ENCODE measurements around the gene ZNF322. TPM values are rescaled to one million over a fixed set of nuclear protein-coding genes. Genes with fewer than 3 reads are reported as not detected.

ZNF322 gene
- total and polyA plus RNA-seq, 10 donors = 6.1 to 25.9 (median 20.3) TPM

- 34 to 48% (median 37%) methylated on average over 20 of the region's 20 CpGs for WGBS, 5 donors
- no peak overlapping the region for H3K27ac ChIP-seq
- no peak for TF ChIP-seq POLR2AphosphoS5 (IDR thresholded peaks at IDR 0.05)
- TF ChIP-seq POLR2A (IDR thresholded peaks at IDR 0.05) = no peak
- TF ChIP-seq, protein P1, sequence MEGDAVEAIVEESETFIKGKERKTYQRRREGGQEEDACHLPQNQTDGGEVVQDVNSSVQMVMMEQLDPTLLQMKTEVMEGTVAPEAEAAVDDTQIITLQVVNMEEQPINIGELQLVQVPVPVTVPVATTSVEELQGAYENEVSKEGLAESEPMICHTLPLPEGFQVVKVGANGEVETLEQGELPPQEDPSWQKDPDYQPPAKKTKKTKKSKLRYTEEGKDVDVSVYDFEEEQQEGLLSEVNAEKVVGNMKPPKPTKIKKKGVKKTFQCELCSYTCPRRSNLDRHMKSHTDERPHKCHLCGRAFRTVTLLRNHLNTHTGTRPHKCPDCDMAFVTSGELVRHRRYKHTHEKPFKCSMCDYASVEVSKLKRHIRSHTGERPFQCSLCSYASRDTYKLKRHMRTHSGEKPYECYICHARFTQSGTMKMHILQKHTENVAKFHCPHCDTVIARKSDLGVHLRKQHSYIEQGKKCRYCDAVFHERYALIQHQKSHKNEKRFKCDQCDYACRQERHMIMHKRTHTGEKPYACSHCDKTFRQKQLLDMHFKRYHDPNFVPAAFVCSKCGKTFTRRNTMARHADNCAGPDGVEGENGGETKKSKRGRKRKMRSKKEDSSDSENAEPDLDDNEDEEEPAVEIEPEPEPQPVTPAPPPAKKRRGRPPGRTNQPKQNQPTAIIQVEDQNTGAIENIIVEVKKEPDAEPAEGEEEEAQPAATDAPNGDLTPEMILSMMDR (IDR thresholded peaks at IDR 0.05 in 8 of 11, conservative IDR thresholded peaks at IDR 0.05 in 3 of 11) = no peak
- H3K27me3 ChIP-seq (replicated peaks in 1 of 7) = peaks cover 0 to 55% (median 19%) of the 10 kb centered on the region in 7 donors
- DNase-seq = no peak
- no peak overlapping the region for H3K4me3 ChIP-seq
- H3K36me3 ChIP-seq = peaks cover 0 to 8% (median 7%) of the 10 kb centered on the region in 6 donors
- H3K9me3 ChIP-seq = no peaks in the 10 kb centered on the region
- intact Hi-C loops (cut with DNase I; ENCODE audit: low total_unique reads) = no loop called here
- peaks cover 10 to 39% (median 29%) of the 10 kb centered on the region in 6 donors for H3K4me1 ChIP-seq
Observed at GRCh38 chr6:26593278-26594130, 66.0 kb downstream of the ZNF322 start.

DNA sequence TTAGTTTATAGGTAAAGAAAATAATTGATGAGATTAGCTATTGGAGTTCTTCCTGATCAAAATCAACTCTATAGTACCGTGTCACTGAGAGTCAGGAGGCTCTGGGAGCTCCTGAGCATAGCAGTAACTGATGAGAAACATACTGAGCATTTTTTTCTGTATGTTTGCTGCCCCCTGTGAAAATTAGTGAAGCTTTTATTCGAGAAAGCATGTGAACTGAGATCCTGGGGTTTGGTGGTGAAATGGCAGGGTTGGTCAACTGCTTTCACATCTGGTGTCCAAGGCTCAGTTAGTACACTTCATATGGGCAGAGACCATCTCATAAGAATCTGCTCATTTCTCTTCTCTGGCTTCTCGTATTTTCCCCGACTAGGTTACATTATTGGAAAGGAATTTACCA is 66.9 kb downstream of the ZNF322 start:
- no peak for DNase-seq
- Histone ChIP-seq H3K4me3 (no peak overlapping the region), H3K36me3 (no peaks in the 10 kb centered on the region), H3K27me3 (replicated peaks in 1 of 7) (peaks cover 0 to 55% (median 19%) of the 10 kb centered on the region in 7 donors), H3K9me3 (no peaks in the 10 kb centered on the region), H3K4me1 (peaks cover 3 to 30% (median 20%) of the 10 kb centered on the region in 6 donors), H3K27ac (no peak overlapping the region)
- no peak for TF ChIP-seq POLR2AphosphoS5 (IDR thresholded peaks at IDR 0.05)
- no peak for TF ChIP-seq POLR2A (IDR thresholded peaks at IDR 0.05)
- TF ChIP-seq, protein P1 (IDR thresholded peaks at IDR 0.05 in 8 of 11, conservative IDR thresholded peaks at IDR 0.05 in 3 of 11) = no peak
- 54 to 62% (median 55%) methylated on average over 4 of the region's 4 CpGs for WGBS, 5 donors
- intact Hi-C loops (cut with DNase I; ENCODE audit: low total_unique reads) = no loop called here

GRCh38 chr6:26588965-26589364 is 70.6 kb downstream of the ZNF322 start:
- H3K27ac ChIP-seq = no peak overlapping the region
- no peak for DNase-seq
- no peak overlapping the region for H3K4me3 ChIP-seq
- intact Hi-C loops (cut with DNase I; ENCODE audit: low total_unique reads) = no loop called here
- no peaks in the 10 kb centered on the region for H3K4me1 ChIP-seq
- H3K9me3 ChIP-seq = no peaks in the 10 kb centered on the region
- no peaks in the 10 kb centered on the region for H3K36me3 ChIP-seq
- WGBS, 5 donors = 92 to 95% (median 93%) methylated on average over 21 of the region's 21 CpGs
- peaks cover 0 to 64% (median 30%) of the 10 kb centered on the region in 7 donors for H3K27me3 ChIP-seq (replicated peaks in 1 of 7)
- TF ChIP-seq POLR2AphosphoS5 (IDR thresholded peaks at IDR 0.05) = no peak
- no peak for TF ChIP-seq POLR2A (IDR thresholded peaks at IDR 0.05)
- TF ChIP-seq, protein P1 (IDR thresholded peaks at IDR 0.05 in 8 of 11, conservative IDR thresholded peaks at IDR 0.05 in 3 of 11) = no peak

Other genes with a start within 250 kb of the ZNF322 start
- 100 to 1,000 TPM in 2 of 7 donors, 10 to 100 TPM in 5; 82.8 to 128 (median 89.5) TPM for gene BTN3A3, start 219.2 kb downstream of the ZNF322 start, total RNA-seq
- 10 to 100 TPM; 20.0 to 26.8 (median 22.3) TPM for gene BTN3A3, start 219.2 kb downstream of the ZNF322 start, polyA plus RNA-seq
- 10 to 100 TPM; 31.7 to 50.8 (median 41.4) TPM for gene BTN2A1, start 201.8 kb downstream of the ZNF322 start, total RNA-seq
- gene BTN2A1, start 201.8 kb downstream of the ZNF322 start, polyA plus RNA-seq = 10 to 100 TPM; 17.0 to 31.4 (median 29.8) TPM
- gene BTN1A1, start 159.4 kb downstream of the ZNF322 start, total RNA-seq = 1 to 10 TPM in 1 of 7 donors, under 1 TPM in 6; 0.23 to 1.1 (median 0.32) TPM
- gene BTN1A1, start 159.4 kb downstream of the ZNF322 start, polyA plus RNA-seq = under 1 TPM; 0.33 to 0.58 (median 0.39) TPM
- 10 to 100 TPM; 47.2 to 68.4 (median 58.2) TPM for gene HMGN4, start 121.4 kb downstream of the ZNF322 start, total RNA-seq
- gene HMGN4, start 121.4 kb downstream of the ZNF322 start, polyA plus RNA-seq = 10 to 100 TPM; 33.3 to 52.0 (median 51.4) TPM
- 10 to 100 TPM; 14.9 to 21.4 (median 18.6) TPM for gene ABT1, start 62.8 kb downstream of the ZNF322 start, total RNA-seq
- 10 to 100 TPM; 20.2 to 26.2 (median 23.9) TPM for gene ABT1, start 62.8 kb downstream of the ZNF322 start, polyA plus RNA-seq